Measurements from ENCODE around the gene RPL34.

RPL34 gene

GRCh38 chr4:108620101-108620932 is at the start of gene RPL34:
RPL34 (plus strand) TSS chr4:108620576; CDS start chr4:108621960, 1,384 bp downstream.
- Mint-ChIP-seq H3K4me1 (peaks cover 29% of the 10 kb centered on the region), H3K36me3 (ENCODE audit: low read depth) (peaks cover 38% of the 10 kb centered on the region), H3K27me3 (ENCODE audit: low read depth) (no peaks in the 10 kb centered on the region), H3K27ac (peak within 1 kb of the TSS; percentile 89 to 95 (median 95)), H3K4me3 (peak within 1 kb of the TSS; percentile 96 to 97 (median 97)), H3K9me3 (peaks cover 10% of the 10 kb centered on the region)
- TF ChIP-seq CTCF (IDR thresholded peaks at IDR 0.05; ENCODE audit: unreplicated experiment in 3 of 3) = no peak

- Mint-ChIP-seq H3K27ac (no peak overlapping the region), H3K9me3 (no peaks in the 10 kb centered on the region), H3K36me3 (ENCODE audit: low read depth) (no peaks in the 10 kb centered on the region)
These were observed 49.3 kb upstream of the RPL34 start for GRCh38 chr4:108570993-108571569.

GRCh38 chr4:108574402-108574801 is 46.0 kb upstream of the RPL34 start:
- no peak for TF ChIP-seq CTCF (IDR thresholded peaks at IDR 0.05; ENCODE audit: unreplicated experiment in 3 of 3)
- peaks cover 4% of the 10 kb centered on the region for H3K27me3 Mint-ChIP-seq (ENCODE audit: low read depth)
- no peaks in the 10 kb centered on the region for H3K9me3 Mint-ChIP-seq
- H3K27ac Mint-ChIP-seq = no peak overlapping the region
- H3K4me1 Mint-ChIP-seq = no peaks in the 10 kb centered on the region
- no peak overlapping the region for H3K4me3 Mint-ChIP-seq
- no peaks in the 10 kb centered on the region for H3K36me3 Mint-ChIP-seq (ENCODE audit: low read depth)

More at GRCh38 chr4:108570993-108571569, 49.3 kb upstream of the RPL34 start:
- no peaks in the 10 kb centered on the region for H3K4me1 Mint-ChIP-seq
- no peak overlapping the region for H3K4me3 Mint-ChIP-seq
- no peak for TF ChIP-seq CTCF (IDR thresholded peaks at IDR 0.05; ENCODE audit: unreplicated experiment in 3 of 3)
- peaks cover 8% of the 10 kb centered on the region for H3K27me3 Mint-ChIP-seq (ENCODE audit: low read depth)

- Mint-ChIP-seq H3K4me1 (no peaks in the 10 kb centered on the region), H3K36me3 (ENCODE audit: low read depth) (no peaks in the 10 kb centered on the region), H3K27me3 (ENCODE audit: low read depth) (no peaks in the 10 kb centered on the region), H3K27ac (no peak overlapping the region), H3K4me3 (no peak overlapping the region), H3K9me3 (no peaks in the 10 kb centered on the region)
- TF ChIP-seq CTCF (IDR thresholded peaks at IDR 0.05; ENCODE audit: unreplicated experiment in 3 of 3) = no peak
These were observed 39.3 kb upstream of the RPL34 start for GRCh38 chr4:108581083-108581482.

- no peak overlapping the region for H3K4me3 Mint-ChIP-seq
- TF ChIP-seq CTCF (IDR thresholded peaks at IDR 0.05; ENCODE audit: unreplicated experiment in 3 of 3) = no peak
- H3K27ac Mint-ChIP-seq = no peak overlapping the region
- no peaks in the 10 kb centered on the region for H3K36me3 Mint-ChIP-seq (ENCODE audit: low read depth)
- H3K4me1 Mint-ChIP-seq = no peaks in the 10 kb centered on the region
- no peaks in the 10 kb centered on the region for H3K27me3 Mint-ChIP-seq (ENCODE audit: low read depth)
- no peaks in the 10 kb centered on the region for H3K9me3 Mint-ChIP-seq
These were observed 33.6 kb upstream of the RPL34 start for GRCh38 chr4:108586778-108587177.

All from nephron (organoid).